Astrocyte (in vitro differentiated cells and primary cell): Measurements from ENCODE around the gene CNTNAP2. TPM values are rescaled to one million over a fixed set of nuclear protein-coding genes. Genes with fewer than 3 reads are reported as not detected.

ENCODE experiments used
- DNase-seq: peaks from one replicate; pipeline ENCODE4 v3.0.0-alpha.2; 2010; ENCODE audit warnings: low read depth
- FAIRE-seq: peaks from 2 replicates; lab custom pipeline; 2011; peaks lifted over from hg19 to GRCh38; lab: Jason Lieb, UNC
- H2AFZ ChIP-seq: 2 replicates; pipeline ENCODE4 v1.6.0; 2012; ENCODE audit warnings: low read depth, low read length, inconsistent platforms
- H3K27ac ChIP-seq: 2 replicates; pipeline ENCODE4 v1.5.1; 2011; ENCODE audit warnings: low read depth, low read length, inconsistent platforms
- H3K27me3 ChIP-seq: 2 replicates; pipeline ENCODE4 v1.6.0; 2011; ENCODE audit warnings: low read length, inconsistent platforms; ENCODE audit not compliant: insufficient read depth
- H3K36me3 ChIP-seq: 2 replicates; pipeline ENCODE4 v1.5.1; 2011; ENCODE audit warnings: low read length, inconsistent platforms; ENCODE audit not compliant: insufficient read depth
- H3K4me1 ChIP-seq: 2 replicates; pipeline ENCODE4 v1.5.1; 2011; ENCODE audit warnings: low read length, inconsistent platforms; ENCODE audit not compliant: insufficient read depth
- H3K4me2 ChIP-seq: 2 replicates; pipeline ENCODE4 v1.6.0; 2012; ENCODE audit warnings: low read length, inconsistent platforms
- H3K4me3 ChIP-seq: 2 replicates; pipeline ENCODE4 v1.5.1; 2011; ENCODE audit warnings: low read depth, mild to moderate bottlenecking, low read length, inconsistent platforms; ENCODE audit not compliant: insufficient read depth
- H3K79me2 ChIP-seq: 2 replicates; pipeline ENCODE4 v1.6.0; 2012; ENCODE audit warnings: mild to moderate bottlenecking, low read length, inconsistent platforms; ENCODE audit not compliant: insufficient read depth
- H3K9ac ChIP-seq: 2 replicates; pipeline ENCODE4 v1.6.0; 2012; ENCODE audit warnings: mild to moderate bottlenecking, low read length, inconsistent platforms
- H3K9me3 ChIP-seq: 2 replicates; pipeline ENCODE4 v1.5.1; 2012; ENCODE audit warnings: low read depth, mild to moderate bottlenecking, low read length, inconsistent platforms; ENCODE audit not compliant: insufficient read depth
- H4K20me1 ChIP-seq: 2 replicates; pipeline ENCODE4 v1.6.0; 2012; ENCODE audit warnings: low read length, inconsistent platforms; ENCODE audit not compliant: insufficient read depth
- H3K27ac Mint-ChIP-seq: one replicate; pipeline ENCODE4 v1.8.0; 2021; ENCODE audit warnings: mild to moderate bottlenecking, mixed read lengths; ENCODE audit not compliant: unreplicated experiment
- H3K27me3 Mint-ChIP-seq: one replicate; pipeline ENCODE4 v1.8.0; 2021; ENCODE audit warnings: low read depth, mixed read lengths; ENCODE audit not compliant: unreplicated experiment
- H3K36me3 Mint-ChIP-seq: one replicate; pipeline ENCODE4 v1.8.0; 2021; ENCODE audit warnings: low read depth, mixed read lengths; ENCODE audit not compliant: unreplicated experiment
- H3K4me1 Mint-ChIP-seq: one replicate; pipeline ENCODE4 v1.8.0; 2021; ENCODE audit warnings: low read depth, mixed read lengths; ENCODE audit not compliant: unreplicated experiment
- H3K4me3 Mint-ChIP-seq: one replicate; pipeline ENCODE4 v1.8.0; 2021; ENCODE audit warnings: mild to moderate bottlenecking, moderate library complexity, mixed read lengths; ENCODE audit not compliant: unreplicated experiment
- H3K9me3 Mint-ChIP-seq: one replicate; pipeline ENCODE4 v1.8.0; 2021; ENCODE audit warnings: mild to moderate bottlenecking, mixed read lengths; ENCODE audit not compliant: unreplicated experiment
- EZH2 ChIP-seq: IDR thresholded peaks from 2 replicates; pipeline ENCODE4 v1.6.1; 2012; ENCODE audit warnings: mild to moderate bottlenecking, low read length, inconsistent platforms; ENCODE audit not compliant: insufficient read depth
- total RNA-seq: library from RNA; stranded (reverse); gene quantifications from 2 replicates; pipeline ENCODE4 v1.2.1, GENCODE V29; 2021
- TF ChIP-seq, protein P1 (sequence below): IDR thresholded peaks from 2 replicates; pipeline ENCODE4 v1.5.1; 2011; ENCODE audit warnings: low read depth, mild to moderate bottlenecking, inconsistent platforms, low read length, moderate library complexity; ENCODE audit not compliant: insufficient read depth

Gene CNTNAP2
- total RNA-seq, 1 donor from 2014 or later: 20.0 TPM

DNA sequence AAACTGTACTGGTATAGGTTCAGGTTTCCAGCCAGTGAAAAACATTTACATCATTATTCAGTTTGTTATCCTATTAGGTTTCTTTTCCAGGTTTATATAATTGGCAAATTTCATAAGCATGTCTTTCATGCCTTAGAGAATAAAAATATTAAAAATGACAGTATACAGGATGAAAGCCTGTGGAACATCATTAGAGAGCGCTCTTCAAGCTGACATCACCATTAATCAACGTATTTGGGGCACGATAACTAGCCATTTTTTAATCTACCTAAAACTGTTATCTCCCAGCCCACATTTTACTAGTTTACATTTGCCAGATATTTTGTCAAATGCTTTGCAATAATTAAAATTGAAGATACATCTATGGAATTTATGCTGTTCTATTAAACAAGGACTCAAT, 714.1 kb downstream of the CNTNAP2 start:
- Histone ChIP-seq H2AFZ (no peak overlapping the region), H3K79me2 (no peaks in the 10 kb centered on the region), H3K4me2 (no peak overlapping the region), H3K27ac (no peak overlapping the region), H3K4me1 (no peaks in the 10 kb centered on the region), H3K9me3 (peaks cover 4% of the 10 kb centered on the region), H3K4me3 (no peak overlapping the region), H3K9ac (no peak overlapping the region), H3K27me3 (no peaks in the 10 kb centered on the region), H3K36me3 (no peaks in the 10 kb centered on the region), H4K20me1 (no peaks in the 10 kb centered on the region)
- Mint-ChIP-seq H3K4me3 (no peak overlapping the region), H3K36me3 (no peaks in the 10 kb centered on the region), H3K27ac (no peak overlapping the region), H3K27me3 (no peaks in the 10 kb centered on the region), H3K9me3 (no peaks in the 10 kb centered on the region), H3K4me1 (no peaks in the 10 kb centered on the region)
- no peak for FAIRE-seq
- TF ChIP-seq, protein P1, sequence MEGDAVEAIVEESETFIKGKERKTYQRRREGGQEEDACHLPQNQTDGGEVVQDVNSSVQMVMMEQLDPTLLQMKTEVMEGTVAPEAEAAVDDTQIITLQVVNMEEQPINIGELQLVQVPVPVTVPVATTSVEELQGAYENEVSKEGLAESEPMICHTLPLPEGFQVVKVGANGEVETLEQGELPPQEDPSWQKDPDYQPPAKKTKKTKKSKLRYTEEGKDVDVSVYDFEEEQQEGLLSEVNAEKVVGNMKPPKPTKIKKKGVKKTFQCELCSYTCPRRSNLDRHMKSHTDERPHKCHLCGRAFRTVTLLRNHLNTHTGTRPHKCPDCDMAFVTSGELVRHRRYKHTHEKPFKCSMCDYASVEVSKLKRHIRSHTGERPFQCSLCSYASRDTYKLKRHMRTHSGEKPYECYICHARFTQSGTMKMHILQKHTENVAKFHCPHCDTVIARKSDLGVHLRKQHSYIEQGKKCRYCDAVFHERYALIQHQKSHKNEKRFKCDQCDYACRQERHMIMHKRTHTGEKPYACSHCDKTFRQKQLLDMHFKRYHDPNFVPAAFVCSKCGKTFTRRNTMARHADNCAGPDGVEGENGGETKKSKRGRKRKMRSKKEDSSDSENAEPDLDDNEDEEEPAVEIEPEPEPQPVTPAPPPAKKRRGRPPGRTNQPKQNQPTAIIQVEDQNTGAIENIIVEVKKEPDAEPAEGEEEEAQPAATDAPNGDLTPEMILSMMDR: no peak
- no peak for TF ChIP-seq EZH2
- DNase-seq: no peak

DNA sequence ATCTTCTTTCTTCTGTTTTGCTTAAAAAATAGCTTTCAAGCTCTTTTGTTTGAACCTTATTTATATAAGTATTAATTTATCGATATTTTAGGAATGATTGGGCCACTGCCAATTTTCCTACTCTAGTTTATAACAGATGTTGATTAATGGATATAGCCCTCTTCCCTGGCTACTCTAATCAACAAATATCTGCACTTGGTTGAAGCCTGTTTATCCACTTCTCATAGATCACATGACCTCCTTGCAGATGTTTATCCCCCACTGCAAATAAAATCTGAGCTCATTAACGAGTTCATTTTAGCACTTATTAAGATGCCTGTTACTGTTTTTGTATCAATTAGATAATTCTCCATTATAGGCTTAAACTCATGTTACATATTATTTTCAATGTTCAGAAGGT, 715.3 kb downstream of the CNTNAP2 start:
- no peak for TF ChIP-seq EZH2
- TF ChIP-seq, protein P1: no peak
- H3K4me2 ChIP-seq: no peak overlapping the region
- no peaks in the 10 kb centered on the region for H4K20me1 ChIP-seq
- no peaks in the 10 kb centered on the region for H3K79me2 ChIP-seq
- no peak overlapping the region for H3K4me3 Mint-ChIP-seq
- no peaks in the 10 kb centered on the region for H3K27me3 ChIP-seq
- no peak overlapping the region for H3K4me3 ChIP-seq
- H3K9me3 ChIP-seq: peaks cover 4% of the 10 kb centered on the region
- DNase-seq: no peak
- no peaks in the 10 kb centered on the region for H3K4me1 ChIP-seq
- no peak overlapping the region for H3K9ac ChIP-seq
- no peaks in the 10 kb centered on the region for H3K36me3 Mint-ChIP-seq
- H2AFZ ChIP-seq: no peak overlapping the region
- H3K36me3 ChIP-seq: no peaks in the 10 kb centered on the region
- FAIRE-seq: no peak
- no peaks in the 10 kb centered on the region for H3K9me3 Mint-ChIP-seq
- no peak overlapping the region for H3K27ac Mint-ChIP-seq
- no peaks in the 10 kb centered on the region for H3K27me3 Mint-ChIP-seq
- no peaks in the 10 kb centered on the region for H3K4me1 Mint-ChIP-seq
- no peak overlapping the region for H3K27ac ChIP-seq

DNA sequence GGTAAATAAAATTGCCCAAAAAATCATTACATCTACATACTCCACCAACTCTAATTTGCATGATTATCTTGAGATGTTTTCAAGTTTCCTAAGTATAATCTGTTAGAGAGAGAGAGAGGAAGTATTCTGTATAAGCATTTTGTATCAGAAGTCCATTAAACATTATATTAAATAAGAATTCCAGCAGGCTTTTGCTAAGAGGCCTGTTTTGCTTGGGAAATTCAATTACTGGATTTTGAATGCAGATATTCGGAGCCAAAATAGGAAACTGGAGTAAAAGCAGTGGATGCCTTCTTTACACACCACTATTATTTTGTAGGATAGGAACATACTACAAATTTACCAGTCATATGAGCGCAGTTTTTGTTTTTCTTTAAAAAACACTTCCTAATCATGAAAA, 727.8 kb downstream of the CNTNAP2 start:
- TF ChIP-seq EZH2: no peak
- TF ChIP-seq, protein P1: no peak
- H3K9me3 Mint-ChIP-seq: no peaks in the 10 kb centered on the region
- no peak overlapping the region for H3K4me3 ChIP-seq
- no peaks in the 10 kb centered on the region for H3K27me3 ChIP-seq
- H3K4me1 ChIP-seq: no peaks in the 10 kb centered on the region
- H3K4me1 Mint-ChIP-seq: no peaks in the 10 kb centered on the region
- FAIRE-seq (no peak), DNase-seq (no peak)
- no peaks in the 10 kb centered on the region for H3K36me3 Mint-ChIP-seq
- H2AFZ ChIP-seq: no peak overlapping the region
- no peaks in the 10 kb centered on the region for H3K36me3 ChIP-seq
- no peak overlapping the region for H3K4me3 Mint-ChIP-seq
- no peak overlapping the region for H3K27ac ChIP-seq
- no peak overlapping the region for H3K9ac ChIP-seq
- no peak overlapping the region for H3K27ac Mint-ChIP-seq
- no peaks in the 10 kb centered on the region for H3K9me3 ChIP-seq
- no peaks in the 10 kb centered on the region for H3K27me3 Mint-ChIP-seq
- H3K4me2 ChIP-seq: no peak overlapping the region
- H3K79me2 ChIP-seq: no peaks in the 10 kb centered on the region
- H4K20me1 ChIP-seq: no peaks in the 10 kb centered on the region
